GM18508 (cell line): ENCODE data around the gene IRS2.

Source experiments
- ATAC-seq: cut with Tn5 transposase; IDR thresholded peaks from one replicate; pipeline ENCODE4 v1.9.1; 2021; ENCODE audit warnings: moderate number of reproducible peaks; ENCODE audit not compliant: insufficient read depth, unreplicated experiment

Gene IRS2

GRCh38 chr13:109809216-109809932 is 23.0 kb upstream of the IRS2 start:
- ATAC-seq, result no peak

GRCh38 chr13:109807345-109807744 is 21.0 kb upstream of the IRS2 start:
- no peak for ATAC-seq

DNA sequence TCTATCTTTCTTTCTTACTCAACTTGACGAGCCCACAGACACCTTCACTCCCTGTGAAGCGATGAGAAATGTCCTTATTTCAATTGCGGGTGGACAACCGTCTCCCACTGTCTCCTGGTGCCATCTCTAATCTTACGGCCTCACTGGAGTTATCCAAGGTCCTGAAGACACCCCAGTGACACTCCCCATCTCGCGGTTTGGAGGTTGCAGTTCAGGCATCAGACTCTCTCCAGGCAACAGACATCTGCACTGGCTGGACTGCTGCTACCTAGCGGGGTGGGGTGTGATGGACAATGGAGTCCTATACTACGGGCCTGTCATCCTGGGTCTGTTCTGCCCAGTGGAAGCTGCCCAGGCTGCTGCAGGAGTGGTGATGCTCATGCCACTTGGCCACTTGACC is 18.3 kb upstream of the IRS2 start:
- ATAC-seq, result no peak

DNA sequence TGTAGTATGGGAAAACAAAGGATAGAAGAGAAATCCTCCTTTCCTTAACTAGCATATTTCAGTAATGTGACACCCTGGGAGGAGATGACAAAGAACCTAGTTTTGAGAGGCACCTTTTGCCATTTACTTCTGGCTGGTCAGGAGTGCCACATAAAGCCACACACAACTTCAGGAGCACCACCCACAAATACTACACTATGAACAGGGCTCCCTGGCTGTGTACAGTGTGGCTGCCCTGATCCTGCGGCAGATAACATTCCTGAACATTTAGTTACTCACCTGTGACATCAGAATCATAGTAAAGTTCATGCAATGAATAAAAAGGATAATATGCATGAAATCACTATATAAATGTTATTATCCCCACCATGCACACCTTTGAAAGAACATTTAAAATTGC is 17.4 kb upstream of the IRS2 start:
- no peak for ATAC-seq

DNA sequence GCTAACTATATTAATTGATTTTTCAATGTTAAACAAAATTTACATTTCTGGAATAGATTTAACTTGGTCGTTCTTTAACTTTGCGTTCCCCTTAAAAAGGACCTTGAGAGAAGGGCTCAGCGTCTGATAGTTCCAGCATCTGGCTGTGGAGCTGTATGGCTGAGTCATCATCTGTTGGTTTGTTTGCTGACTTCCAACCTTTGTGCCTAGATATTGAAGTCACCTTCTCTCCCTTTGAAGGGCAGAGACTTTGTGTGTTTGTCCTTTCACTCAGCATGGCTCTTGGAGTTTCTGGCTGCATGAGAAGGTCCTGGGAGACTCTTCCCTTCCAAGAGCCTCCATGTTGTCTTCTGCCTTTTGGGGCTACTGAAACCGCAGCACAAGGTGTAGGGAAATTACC is 16.6 kb upstream of the IRS2 start:
- ATAC-seq, result no peak

GRCh38 chr13:109795011-109795410 is 8.6 kb upstream of the IRS2 start:
- ATAC-seq, result no peak

GRCh38 chr13:109794095-109794494 is 7.7 kb upstream of the IRS2 start:
- ATAC-seq, result no peak

- ATAC-seq, result no peak
Measured at GRCh38 chr13:109792416-109793059, 6.2 kb upstream of the IRS2 start.

DNA sequence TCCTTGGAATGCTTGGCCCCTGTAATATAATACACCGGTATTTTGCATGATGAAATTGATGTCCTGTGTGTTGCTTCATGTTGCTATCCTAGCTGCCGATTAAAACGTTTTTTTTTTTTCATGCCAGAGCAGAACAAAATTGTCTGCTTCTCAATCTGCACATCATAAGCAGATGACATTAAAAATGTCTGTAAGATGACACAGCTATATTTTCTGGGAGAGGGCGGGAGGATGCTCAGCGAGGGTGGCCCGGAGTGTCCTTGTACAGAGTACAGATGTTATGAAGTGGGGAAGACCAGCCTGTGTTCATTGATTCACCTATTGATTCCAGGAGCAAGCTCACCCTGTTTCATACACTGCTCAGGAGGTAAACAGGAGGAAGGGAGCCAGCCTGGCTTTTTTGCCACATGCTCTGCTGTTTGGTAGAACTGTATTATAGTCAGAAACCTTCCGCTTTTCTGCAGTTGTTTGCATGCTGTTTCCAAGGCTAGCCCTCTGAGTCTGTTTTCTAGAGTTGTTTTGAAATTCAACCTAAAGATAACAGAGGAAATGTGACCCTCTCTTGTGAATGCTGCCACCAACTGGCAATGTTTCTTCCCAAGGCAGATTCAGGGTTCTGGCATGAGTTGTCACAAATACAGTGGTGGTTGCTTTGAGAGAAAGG is 4.7 kb upstream of the IRS2 start:
- no peak for ATAC-seq

GRCh38 chr13:109790086-109790485 is 3.7 kb upstream of the IRS2 start:
- no peak for ATAC-seq

DNA sequence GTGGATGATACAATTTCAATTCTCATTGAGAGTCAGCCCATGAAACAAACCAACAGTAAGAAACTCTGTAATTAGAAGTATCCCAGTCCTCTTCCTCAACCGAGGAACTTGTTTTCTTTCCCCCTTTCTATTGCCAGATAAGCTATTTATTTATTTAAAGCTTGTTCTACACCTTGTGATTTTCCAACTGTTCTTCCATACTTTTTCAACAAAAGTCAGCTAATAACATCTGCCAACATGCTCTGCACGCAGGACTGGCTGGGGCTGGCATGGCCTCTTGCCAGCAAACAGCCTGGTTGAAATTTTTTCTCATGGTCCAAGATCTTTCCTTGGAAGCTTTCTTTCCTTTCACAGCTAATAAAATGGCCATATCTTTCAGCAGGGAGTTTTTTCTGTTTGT is 2.9 kb upstream of the IRS2 start:
- no peak for ATAC-seq

GRCh38 chr13:109788372-109789111 is 2.2 kb upstream of the IRS2 start:
- no peak for ATAC-seq

DNA sequence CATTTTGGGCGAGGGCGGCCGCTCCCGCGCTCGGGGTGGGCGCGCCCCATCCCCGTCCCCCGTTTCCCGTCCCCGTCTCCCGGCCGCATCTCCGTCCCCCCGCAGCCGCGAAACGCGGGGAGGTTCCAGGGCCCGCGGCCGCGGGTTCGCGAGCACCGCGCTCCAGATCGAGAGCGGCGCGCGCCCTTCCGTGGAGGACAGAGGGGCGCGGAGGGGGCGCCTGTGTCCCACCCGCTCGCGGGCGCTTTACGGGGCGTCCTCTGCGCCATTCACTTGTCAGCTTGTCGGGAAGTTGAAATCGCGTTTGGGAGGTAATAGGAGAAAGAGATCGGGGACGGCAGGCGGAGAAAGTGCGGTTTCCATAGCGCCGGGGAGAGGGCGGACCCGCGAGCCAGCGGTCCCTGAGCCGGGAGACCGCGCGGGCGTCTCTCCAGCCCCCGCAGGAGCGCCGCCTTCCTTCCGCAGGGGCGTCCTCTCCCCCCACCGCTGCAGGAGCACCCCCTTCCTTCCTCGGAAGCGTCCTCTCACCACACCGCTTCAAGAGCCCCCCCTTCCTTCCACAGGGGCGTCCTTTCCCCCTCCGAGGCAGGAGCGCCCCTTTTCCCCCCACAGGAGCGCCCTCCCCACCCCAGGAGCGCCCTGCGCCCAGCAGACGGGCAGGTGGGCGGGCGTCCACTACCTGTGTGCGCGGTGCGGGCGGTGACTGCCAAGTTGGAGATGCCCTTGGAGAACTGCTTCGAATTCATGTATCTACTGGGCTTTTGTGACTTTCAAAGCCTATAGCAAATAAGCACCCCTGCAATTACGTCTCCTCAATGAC is 962 bp upstream of the IRS2 start:
- ATAC-seq, result no peak

DNA sequence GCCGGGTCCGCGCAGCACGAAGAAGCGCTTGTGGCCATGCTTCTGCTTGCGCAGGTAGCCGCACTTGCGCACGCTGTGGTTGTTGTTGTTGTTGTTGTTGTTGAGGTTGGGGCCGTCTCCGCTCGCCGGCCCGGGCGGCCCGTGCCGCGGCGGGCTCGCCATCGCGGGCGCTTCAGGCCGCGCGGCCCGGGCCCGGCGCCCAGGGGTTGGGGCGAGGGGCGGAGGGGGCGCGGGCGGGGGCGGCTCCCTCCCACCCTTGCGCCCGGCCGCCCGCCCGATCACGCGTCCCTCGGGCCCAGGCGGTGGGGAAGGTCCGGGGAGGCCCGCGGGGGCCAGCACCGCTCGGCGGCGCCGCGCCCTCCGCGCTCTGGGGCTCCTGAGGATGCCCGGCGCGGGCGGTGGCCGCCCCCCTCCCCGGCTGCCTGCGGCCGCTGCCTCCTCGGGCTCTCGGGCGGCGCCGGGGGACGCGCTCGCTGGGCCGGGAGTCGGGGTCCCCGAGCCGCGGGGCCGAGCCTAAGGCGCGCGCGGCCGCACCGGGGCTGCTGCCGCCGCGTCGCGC is 412 bp downstream of the IRS2 start:
- peak; percentile 4 for ATAC-seq

GRCh38 chr13:109785141-109785891 is 1.1 kb downstream of the IRS2 start:
- no peak for ATAC-seq

GRCh38 chr13:109784590-109785140 is 1.7 kb downstream of the IRS2 start:
- ATAC-seq, result no peak

DNA sequence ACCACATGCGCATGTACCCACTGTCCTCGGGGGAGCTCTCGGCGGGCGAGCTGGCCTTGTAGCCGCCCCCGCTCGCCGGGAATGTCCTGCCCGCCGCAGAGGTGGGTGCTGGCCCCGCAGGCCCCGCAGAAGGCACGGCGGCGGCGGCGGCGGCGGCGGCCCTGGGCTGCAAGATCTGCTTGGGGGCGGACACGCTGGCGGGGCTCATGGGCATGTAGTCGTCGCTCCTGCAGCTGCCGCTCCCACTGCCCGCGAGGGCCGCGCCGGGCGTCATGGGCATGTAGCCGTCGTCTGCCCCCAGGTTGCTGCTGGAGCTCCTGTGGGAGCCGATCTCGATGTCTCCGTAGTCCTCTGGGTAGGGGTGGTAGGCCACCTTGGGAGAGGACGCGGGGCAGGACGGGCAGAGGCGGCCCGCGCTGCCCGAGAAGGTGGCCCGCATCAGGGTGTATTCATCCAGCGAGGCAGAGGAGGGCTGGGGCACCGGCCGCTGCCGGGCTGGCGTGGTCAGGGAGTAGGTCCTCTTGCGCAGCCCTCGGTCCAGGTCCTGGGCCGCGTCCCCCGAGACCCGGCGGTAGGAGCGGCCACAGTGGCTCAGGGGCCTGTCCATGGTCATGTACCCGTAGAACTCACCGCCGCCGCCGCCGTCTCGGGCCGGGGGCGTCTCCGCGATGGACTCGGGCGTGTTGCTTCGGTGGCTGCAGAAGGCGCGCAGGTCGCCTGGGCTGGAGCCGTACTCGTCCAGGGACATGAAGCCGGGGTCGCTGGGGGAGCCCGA is 2.4 kb downstream of the IRS2 start:
- ATAC-seq, result no peak

DNA sequence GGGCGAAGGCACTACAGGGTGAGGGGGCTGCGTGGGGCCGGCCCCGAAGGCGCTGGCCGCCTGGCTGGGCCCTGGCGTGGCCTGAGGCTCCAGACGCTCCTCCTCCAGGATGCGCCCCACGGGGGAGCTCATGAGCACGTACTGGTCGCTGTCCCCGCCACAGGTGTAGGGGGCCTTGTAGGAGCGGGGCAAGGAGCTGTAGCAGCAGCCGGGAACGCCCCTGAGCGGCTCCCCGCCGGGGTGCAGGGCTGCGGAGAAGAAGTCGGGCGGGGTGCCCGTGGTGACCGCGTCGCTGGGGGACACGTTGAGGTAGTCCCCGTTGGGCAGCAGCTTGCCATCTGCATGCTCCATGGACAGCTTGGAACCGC is 3.0 kb downstream of the IRS2 start:
- no peak for ATAC-seq
